Thyroid gland (tissue), 4 donors: ENCODE data around the gene PTPDC1. TPM values are rescaled to one million over a fixed set of nuclear protein-coding genes. Genes with fewer than 3 reads are reported as not detected.

Experiments used
- DNase-seq, 2 donors: peaks; one replicate each; pipeline ENCODE4 v3.0.0-alpha.2; 2019
- H3K27ac ChIP-seq, 3 donors: fragments of 200-600 bp; sonication (generic); 1 replicate in 2 of 3; 2 replicates in 1 of 3; pipeline ENCODE4 v1.5.1; 2016 to 2019; ENCODE audit warnings: mild to moderate bottlenecking in 1 of 3, moderate library complexity in 1 of 3
- H3K27me3 ChIP-seq: fragments of 200-600 bp; sonication (generic); one replicate; pipeline ENCODE4 v1.5.1; 2019
- H3K36me3 ChIP-seq, 2 donors: fragments of 200-600 bp; sonication (generic); one replicate each; pipeline ENCODE4 v1.5.1; 2016 to 2019
- H3K4me1 ChIP-seq, 2 donors: fragments of 200-600 bp; sonication (generic); one replicate each; pipeline ENCODE4 v1.5.1; 2017 to 2019
- H3K4me3 ChIP-seq, 3 donors: fragments of 200-600 bp; sonication (generic); replicated peaks in 1 of 3; 1 replicate in 2 of 3; 2 replicates in 1 of 3; pipeline ENCODE4 v1.5.1; 2016; ENCODE audit warnings: mild to moderate bottlenecking in 1 of 3
- H3K9me3 ChIP-seq: fragments of 200-600 bp; sonication (generic); one replicate; pipeline ENCODE4 v1.5.1; 2017
- POLR2A ChIP-seq, 2 donors: fragments of 450-650 bp; IDR thresholded peaks; one replicate each; pipeline ENCODE4 v1.6.1; 2017; ENCODE audit warnings: antibody characterized with exemption in 2 of 2, mild to moderate bottlenecking in 2 of 2, moderate library complexity in 1 of 2
- WGBS, 2 donors: methylation state at CpG; one replicate each; pipeline ENCODE4 v1.1.5; 2017; 5-methylcytosine and 5-hydroxymethylcytosine counted together
- intact Hi-C: fragments of 100-400 bp; cut with DNase I; formaldehyde crosslinking; loops from one replicate; pipeline ENCODE4 v1.15.1; 2023
- total RNA-seq, 4 donors: library from RNA; depleted of rRNA; stranded (reverse); fragments of >200 nt; gene quantifications; one replicate each; pipeline ENCODE4 v1.2.3, GENCODE V29; 2016
- TF ChIP-seq, protein P1 (sequence below), 6 experiments: fragments of 200-600 bp in 3 of 6; fragments of 450-650 bp in 3 of 6; sonication (generic) in 3 of 6; IDR thresholded peaks; one replicate each; pipeline ENCODE4 v1.5.1; 2016 to 2019; ENCODE audit warnings: antibody characterized with exemption in 6 of 6, mild to moderate bottlenecking in 2 of 6, inconsistent platforms in 1 of 6, moderate library complexity in 1 of 6

Gene PTPDC1
- total RNA-seq, 4 donors from 2014 or later: 7.5 to 25.2 (median 10.8) TPM

DNA sequence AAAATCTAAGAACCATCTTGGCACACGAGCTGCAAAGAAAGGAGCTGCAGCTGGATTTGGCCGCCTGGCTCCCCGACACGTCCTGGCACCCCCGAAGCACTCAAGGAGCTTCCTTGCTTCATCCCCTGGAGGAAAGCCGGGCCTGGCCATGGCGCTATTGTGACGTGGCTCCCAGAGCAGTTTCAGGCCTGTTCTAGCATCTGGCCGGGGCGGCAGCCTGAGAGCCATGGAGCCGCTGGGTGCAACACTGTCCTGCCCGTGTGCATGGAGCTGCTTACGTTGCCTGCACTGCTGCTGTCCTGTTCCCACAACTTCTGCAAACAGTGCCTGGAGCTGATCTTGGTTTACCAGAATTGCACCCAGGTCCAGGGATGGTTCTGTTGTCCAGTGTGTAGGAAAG, 63.5 kb downstream of the PTPDC1 start:
- H3K27me3 ChIP-seq: no peaks in the 10 kb centered on the region
- no peak overlapping the region for H3K27ac ChIP-seq
- no peaks in the 10 kb centered on the region for H3K36me3 ChIP-seq
- peaks cover 18 to 49% of the 10 kb centered on the region in 2 donors for H3K4me1 ChIP-seq
- 87 to 88% methylated on average over 11 to 13 of the region's 13 CpGs for WGBS, 2 donors
- H3K4me3 ChIP-seq: no peak overlapping the region
- no peak for DNase-seq
- no peak for TF ChIP-seq POLR2A (IDR thresholded peaks at IDR 0.05)
- TF ChIP-seq, protein P1, sequence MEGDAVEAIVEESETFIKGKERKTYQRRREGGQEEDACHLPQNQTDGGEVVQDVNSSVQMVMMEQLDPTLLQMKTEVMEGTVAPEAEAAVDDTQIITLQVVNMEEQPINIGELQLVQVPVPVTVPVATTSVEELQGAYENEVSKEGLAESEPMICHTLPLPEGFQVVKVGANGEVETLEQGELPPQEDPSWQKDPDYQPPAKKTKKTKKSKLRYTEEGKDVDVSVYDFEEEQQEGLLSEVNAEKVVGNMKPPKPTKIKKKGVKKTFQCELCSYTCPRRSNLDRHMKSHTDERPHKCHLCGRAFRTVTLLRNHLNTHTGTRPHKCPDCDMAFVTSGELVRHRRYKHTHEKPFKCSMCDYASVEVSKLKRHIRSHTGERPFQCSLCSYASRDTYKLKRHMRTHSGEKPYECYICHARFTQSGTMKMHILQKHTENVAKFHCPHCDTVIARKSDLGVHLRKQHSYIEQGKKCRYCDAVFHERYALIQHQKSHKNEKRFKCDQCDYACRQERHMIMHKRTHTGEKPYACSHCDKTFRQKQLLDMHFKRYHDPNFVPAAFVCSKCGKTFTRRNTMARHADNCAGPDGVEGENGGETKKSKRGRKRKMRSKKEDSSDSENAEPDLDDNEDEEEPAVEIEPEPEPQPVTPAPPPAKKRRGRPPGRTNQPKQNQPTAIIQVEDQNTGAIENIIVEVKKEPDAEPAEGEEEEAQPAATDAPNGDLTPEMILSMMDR (IDR thresholded peaks at IDR 0.05): no peak
- no peaks in the 10 kb centered on the region for H3K9me3 ChIP-seq
- intact Hi-C loops: no loop called here

- no peaks in the 10 kb centered on the region for H3K36me3 ChIP-seq
- H3K4me3 ChIP-seq: no peak overlapping the region
- peaks cover 12 to 42% of the 10 kb centered on the region in 2 donors for H3K4me1 ChIP-seq
- no peaks in the 10 kb centered on the region for H3K27me3 ChIP-seq
- no peak overlapping the region for H3K27ac ChIP-seq
- intact Hi-C loops: no loop called here
- no peak for TF ChIP-seq POLR2A (IDR thresholded peaks at IDR 0.05)
- TF ChIP-seq, protein P1 (IDR thresholded peaks at IDR 0.05): no peak
- no peak for DNase-seq
- WGBS, 2 donors: 70 to 81% methylated on average over 5 of the region's 5 CpGs
- H3K9me3 ChIP-seq: no peaks in the 10 kb centered on the region
Measured at GRCh38 chr9:94148419-94148818, 64.2 kb downstream of the PTPDC1 start.

GRCh38 chr9:94149696-94150095, 65.4 kb downstream of the PTPDC1 start:
- H3K27me3 ChIP-seq: no peaks in the 10 kb centered on the region
- DNase-seq: no peak

DNA sequence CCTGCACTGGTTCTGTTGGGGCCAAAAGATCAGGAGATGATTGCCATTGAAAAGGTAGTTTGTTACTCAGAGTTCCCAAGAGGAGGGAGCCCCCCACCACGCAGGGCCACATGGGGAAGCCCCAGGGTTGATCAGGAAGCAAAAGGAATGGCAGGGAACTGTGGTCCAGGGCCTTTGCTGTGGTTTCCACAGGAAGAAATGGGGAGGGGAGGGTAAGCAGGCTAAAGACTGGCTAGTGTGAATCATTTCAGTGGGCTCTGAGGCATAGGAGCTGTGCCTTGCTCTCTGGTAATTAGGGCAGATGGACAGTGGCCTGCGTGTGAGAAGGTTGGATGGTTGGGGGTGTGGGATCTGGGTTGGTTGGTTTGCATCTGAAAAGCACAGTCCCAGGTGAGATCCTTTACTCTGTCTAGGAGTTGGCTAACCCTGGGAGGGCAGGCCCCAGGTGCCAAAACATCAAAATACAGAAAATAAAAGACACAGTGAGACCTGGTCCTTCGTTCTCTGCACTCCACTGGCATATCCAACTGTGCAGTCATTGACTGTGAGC, 66.1 kb downstream of the PTPDC1 start:
- peak overlapping the region in 1 of 3 donors; percentile 66 for H3K27ac ChIP-seq
- intact Hi-C loops: no loop called here
- no peaks in the 10 kb centered on the region for H3K27me3 ChIP-seq
- H3K36me3 ChIP-seq: no peaks in the 10 kb centered on the region
- no peaks in the 10 kb centered on the region for H3K9me3 ChIP-seq
- WGBS, 2 donors: 87 to 90% methylated on average over 3 of the region's 3 CpGs
- no peak for TF ChIP-seq POLR2A (IDR thresholded peaks at IDR 0.05)
- TF ChIP-seq, protein P1 (IDR thresholded peaks at IDR 0.05): no peak
- no peak for DNase-seq
- no peak overlapping the region for H3K4me3 ChIP-seq
- H3K4me1 ChIP-seq: peaks cover 0 to 26% of the 10 kb centered on the region in 2 donors

More at GRCh38 chr9:94149696-94150095, 65.4 kb downstream of the PTPDC1 start:
- intact Hi-C loops: no loop called here
- 81 to 91% methylated on average over 6 of the region's 6 CpGs for WGBS, 2 donors
- Histone ChIP-seq H3K4me3 (no peak overlapping the region), H3K9me3 (no peaks in the 10 kb centered on the region), H3K27ac (no peak overlapping the region), H3K4me1 (peaks cover 3 to 33% of the 10 kb centered on the region in 2 donors), H3K36me3 (no peaks in the 10 kb centered on the region)
- no peak for TF ChIP-seq POLR2A (IDR thresholded peaks at IDR 0.05)
- TF ChIP-seq, protein P1 (IDR thresholded peaks at IDR 0.05): no peak

- H3K27ac ChIP-seq: peak overlapping the region in 1 of 3 donors; percentile 66
- no peaks in the 10 kb centered on the region for H3K36me3 ChIP-seq
- no peak overlapping the region for H3K4me3 ChIP-seq
- H3K27me3 ChIP-seq: no peaks in the 10 kb centered on the region
- intact Hi-C loops: no loop called here
- TF ChIP-seq, protein P1 (IDR thresholded peaks at IDR 0.05): no peak
- TF ChIP-seq POLR2A (IDR thresholded peaks at IDR 0.05): no peak
- DNase-seq: no peak
- WGBS, 2 donors: 70 to 74% methylated on average over 11 of the region's 11 CpGs
- H3K9me3 ChIP-seq: no peaks in the 10 kb centered on the region
- peaks cover 0 to 20% of the 10 kb centered on the region in 2 donors for H3K4me1 ChIP-seq
Measured at GRCh38 chr9:94150890-94151650, 66.8 kb downstream of the PTPDC1 start.
